Raji (cell line): Measurements from ENCODE around the gene WDR26.

Experiments used
- POLR2A ChIP-seq: IDR thresholded peaks from 2 replicates; pipeline ENCODE4 v1.6.1; 2011; ENCODE audit warnings: low read depth, low read length, control low read depth; ENCODE audit not compliant: insufficient read depth

Gene WDR26

DNA sequence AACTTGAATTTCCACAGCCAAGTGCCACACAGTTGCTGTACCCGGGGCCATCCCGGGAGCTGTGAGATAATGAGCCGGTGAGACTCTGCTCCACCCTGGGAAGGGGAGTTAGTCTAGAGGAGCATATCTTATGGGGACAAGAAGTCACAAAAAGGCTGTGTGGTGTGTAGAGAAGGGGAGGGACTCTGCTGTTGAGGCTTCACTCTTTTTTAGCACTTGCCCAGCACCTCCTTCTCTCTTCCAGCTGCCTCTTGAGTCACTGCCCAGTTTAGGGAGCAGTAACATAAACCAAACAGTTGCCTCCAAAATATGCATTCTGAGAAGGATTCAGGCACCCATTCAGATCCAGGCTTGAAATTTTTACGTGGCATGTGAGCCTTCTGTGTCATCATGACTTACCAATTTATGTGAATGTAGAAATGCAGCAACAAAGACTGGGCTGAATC is 744 bp upstream of the WDR26 start:
- no peak for TF ChIP-seq POLR2A

DNA sequence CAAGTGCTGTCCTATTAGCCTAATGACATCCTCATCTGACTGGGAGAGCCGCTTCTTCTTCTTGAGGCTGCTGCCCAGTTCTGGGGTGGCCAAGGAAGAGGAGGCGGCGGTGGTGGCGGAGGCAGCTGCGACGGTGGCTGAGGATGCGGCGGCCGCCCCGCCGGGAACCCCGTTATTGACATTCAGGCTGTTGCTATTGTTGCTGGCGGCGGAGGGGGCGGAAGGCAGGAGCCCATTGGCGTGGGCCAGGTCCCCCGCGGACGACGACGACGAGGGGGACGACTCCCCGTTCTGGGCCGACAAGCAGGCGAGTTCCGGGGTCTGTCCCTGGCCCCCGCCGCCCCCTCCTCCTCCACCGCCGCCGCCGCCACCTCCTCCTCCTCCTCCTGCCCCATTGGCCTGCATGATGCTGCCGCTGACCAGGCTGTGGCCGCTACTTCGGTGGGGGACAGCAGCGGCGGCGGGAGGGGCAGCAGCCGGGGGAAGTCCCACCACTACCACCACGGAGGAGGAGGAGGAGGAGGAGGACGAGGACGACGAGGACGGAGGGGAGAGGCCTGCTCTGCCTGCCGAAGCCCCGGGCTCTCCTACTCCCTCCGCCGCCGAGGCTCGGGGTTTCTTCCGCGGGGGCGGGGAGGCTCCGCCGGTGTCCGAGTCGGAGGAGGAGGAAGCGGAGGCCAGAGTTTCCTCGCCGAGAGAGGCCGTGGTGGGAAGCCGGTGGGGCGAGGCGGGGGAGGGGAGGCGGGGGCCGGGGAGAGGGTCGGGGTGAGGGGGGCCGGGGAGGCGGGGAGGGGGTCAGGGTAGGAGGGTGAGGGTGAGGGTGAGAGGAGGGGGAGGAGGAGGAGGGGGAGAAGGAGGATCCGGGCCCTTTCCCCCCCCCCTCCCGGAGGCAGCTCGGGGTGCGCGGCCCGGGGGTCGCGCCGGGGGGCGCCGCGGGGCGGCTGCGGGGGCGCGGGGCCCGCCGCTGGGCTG is 610 bp downstream of the WDR26 start:
- TF ChIP-seq POLR2A: no peak

DNA sequence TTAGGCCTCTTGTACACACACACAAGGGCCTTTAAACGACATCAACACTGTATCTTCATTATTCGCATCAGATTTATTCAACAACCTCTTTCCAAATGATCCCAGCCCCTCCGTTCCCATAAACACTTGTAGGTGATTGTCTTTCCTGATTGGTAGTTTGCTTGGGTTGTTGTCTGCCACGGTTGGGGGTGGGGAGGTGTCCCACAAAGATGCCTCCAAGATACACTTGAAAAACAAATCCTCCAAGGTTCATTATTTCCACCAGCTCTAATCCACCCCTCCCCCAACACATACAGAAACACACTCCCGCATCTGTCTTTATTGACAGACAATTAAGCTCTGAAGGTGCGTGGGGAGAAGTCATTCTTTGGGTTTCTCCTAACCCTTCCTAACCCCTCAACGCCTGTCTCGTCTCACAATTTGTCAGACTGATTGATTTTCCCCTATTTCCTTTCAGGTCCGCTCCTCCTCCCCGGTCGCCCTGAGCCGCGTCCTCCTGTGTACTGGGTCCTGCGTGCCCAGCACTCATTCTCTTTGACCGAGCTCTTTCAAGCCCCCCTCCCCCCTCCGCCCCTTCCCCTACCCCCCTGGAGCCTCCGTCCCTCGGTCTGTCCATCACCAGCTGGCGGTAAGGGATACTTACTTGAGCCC is 1.4 kb downstream of the WDR26 start:
- TF ChIP-seq POLR2A: no peak

DNA sequence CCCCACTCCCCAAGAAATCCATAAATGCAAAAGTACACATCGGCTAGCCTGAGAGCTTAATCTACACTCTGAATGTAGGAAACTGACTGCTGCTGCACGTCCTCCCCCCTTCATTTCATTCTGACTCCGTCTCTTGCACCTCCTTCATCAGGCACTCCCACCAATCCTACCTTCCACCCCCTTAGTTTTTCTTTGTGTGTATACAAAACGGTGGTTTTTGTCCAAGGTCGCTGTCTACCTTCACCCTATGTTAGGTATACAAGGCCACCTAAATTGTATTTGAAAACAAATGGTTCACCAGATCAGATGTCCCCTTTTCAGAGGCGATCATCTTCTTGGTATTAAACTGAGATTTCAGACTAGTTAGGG is 1.9 kb downstream of the WDR26 start:
- TF ChIP-seq POLR2A: no peak

DNA sequence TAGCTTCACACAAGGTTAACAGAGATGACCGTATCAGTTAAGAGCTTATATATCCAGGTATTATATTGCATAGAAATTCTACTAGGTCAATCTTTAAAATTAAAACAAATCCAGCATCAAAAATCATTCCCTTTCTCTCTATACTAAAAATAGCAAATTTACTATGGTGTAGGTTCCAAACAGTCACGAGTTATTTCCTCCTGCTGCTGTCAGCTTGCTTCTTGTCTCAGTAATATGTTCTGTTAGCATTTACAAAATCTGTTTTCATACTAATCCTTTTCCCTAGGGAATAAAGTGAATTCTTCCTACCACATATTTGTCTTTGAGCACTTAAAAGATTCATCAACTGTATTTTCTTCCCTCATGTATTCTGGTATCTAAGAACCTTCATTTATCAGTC is 2.5 kb downstream of the WDR26 start:
- no peak for TF ChIP-seq POLR2A

DNA sequence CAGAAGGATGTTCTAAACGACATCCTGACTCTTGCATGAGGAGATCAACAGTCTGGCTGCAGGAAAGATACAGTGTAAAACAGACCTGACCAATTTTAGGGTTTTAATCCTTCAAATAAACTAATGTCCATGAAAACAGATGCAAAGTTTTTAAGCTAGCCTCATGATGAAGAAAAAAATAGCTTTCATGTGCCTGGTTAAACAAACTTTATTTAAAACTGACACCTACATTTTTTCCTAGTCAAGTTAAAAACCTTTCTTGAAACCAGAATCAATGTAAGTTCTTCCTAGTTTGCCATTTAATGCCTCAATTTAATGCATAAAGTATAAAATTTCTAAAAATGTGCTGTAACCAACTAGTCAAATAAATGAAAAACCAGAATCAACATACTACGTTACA is 2.9 kb downstream of the WDR26 start:
- TF ChIP-seq POLR2A: no peak

DNA sequence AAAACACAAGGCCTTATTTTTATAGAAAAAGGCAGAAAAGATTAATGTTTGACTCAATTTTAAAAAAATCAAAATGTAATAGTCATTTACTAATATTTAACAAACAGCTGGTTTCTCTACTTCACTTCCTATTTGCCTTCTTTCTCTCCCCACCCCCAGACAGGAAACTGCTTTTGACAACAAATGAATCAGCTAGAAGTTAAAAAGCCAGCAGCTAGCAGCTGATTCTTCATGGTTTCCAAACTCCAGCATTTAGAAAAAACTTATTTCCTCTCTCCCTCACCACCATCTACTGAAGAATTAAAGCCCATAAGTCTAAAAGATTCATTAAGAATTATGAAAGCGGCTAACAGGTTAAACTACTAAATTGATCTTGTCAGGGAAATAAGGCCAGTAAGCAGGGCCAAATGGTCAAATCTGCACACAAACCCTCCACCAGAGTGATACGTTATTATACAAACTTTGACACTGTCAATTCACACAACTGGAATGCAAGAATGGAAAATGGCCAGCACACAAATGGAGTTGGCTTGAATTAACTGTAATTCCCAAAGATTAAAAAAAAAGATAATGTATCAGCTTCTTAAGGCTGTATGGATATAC is 4.0 kb downstream of the WDR26 start:
- no peak for TF ChIP-seq POLR2A

DNA sequence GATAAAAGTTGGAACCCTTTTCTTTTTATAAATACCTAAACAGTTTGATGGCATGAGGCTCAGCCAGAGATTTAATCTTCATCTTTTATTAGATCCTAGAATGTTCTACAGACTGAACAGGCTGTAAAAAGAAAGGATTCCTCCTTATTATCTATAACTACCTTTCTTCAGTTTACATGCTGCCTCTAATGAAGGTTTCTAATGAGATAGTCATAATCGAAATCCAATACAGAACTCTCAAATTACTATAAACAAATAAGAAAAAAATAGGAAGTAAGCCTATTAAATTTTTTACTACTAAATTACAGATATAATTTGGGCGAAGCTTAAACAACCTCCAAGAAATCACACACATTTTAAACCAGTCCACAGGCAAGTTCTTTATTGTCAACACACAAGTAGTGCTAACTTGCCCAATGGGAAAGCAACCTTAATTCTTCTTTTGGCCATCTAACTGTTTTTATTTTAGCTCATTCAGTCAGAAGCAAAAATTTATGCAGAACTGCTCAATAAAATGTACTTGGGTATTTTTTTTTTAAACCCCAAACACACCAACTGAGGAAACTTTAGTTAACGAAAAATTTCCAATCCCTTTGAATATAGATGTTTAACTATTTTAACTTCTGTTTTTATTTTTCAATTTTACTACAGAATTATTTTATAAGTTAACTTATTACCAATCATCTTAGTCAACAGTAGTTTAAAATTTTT is 4.8 kb downstream of the WDR26 start:
- TF ChIP-seq POLR2A: no peak

DNA sequence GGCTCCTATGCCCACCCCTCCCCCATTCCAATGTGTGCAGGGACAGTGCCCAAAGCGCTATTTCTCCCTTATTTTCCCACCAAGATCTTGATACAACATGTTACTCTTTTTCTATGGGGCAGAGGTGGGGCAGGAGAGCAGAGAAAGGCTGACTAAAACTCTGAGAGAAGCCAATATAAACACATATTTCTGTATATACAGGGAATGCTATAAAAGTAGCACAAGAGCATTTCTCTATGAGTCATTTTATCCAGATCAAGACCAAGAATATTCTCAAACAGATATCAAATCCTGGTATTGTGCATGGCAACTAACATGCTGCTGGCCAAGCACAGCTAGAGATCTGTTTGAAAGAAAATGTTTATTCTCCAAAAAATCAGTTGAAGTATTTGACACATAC is 7.3 kb downstream of the WDR26 start:
- TF ChIP-seq POLR2A: no peak

DNA sequence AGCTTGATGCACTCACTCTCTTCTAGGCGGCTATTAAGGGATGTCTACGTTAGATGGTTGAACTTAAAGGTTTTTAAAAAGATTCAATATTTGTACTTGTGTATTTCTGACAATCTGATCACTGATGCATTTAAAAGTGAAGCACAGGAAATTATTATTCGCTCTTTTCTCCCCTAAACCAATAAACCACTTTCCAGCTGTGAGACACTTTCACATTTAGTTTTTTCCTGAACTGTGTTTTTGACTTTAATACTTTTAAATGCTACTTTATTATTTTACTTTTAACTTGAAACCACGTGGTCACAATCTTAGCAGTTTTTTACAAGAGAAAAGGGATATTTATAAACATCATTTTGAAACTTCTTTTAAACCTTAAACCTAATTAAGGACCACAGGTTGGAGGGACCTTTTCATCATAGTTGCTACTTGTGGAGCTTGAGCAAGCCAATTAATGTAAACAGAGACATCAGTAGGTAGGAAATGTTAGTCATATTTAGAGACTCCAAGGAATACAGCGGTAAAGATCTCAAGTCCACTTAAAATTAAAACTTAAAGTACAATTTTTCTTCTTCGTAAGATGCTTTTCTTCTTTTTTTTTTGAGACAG is 9.2 kb downstream of the WDR26 start:
- no peak for TF ChIP-seq POLR2A

DNA sequence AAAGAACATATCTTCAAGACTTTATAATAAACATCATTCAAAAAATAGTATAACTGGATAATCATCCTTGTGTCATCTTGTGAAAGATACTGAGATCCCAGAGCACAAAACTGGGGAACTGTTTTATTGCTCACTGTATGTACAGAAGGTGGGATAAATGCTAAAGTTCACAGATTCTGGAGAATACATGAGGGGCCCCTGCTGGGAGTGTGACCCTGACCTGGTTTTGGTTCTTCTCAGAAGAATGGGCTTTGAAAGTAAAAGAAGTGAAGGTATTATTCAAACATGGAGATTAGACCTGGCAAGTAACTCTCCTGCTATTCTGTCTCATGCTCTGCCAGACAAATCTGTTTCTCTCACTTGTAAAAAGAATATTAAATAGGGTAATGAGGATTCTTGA is 14.5 kb downstream of the WDR26 start:
- TF ChIP-seq POLR2A: no peak

DNA sequence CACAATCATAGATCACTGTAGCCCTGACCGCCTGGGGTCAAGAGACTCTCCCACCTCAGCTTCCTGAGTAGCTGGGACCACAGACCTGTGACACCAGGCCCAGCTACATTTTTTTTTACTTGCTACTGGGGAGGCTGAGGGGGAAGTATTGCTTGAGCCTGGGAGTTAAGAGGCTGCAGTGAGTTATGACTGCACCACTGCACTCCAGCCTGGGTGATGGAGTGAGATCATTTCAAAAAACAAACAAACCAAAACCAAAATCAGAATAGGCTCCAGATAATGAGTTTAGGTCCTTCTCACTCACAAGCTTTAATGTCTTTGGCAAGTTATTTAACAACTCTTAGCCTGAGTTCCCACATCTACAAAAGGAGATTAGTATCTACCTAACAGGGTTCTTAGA is 22.8 kb downstream of the WDR26 start:
- TF ChIP-seq POLR2A: no peak

DNA sequence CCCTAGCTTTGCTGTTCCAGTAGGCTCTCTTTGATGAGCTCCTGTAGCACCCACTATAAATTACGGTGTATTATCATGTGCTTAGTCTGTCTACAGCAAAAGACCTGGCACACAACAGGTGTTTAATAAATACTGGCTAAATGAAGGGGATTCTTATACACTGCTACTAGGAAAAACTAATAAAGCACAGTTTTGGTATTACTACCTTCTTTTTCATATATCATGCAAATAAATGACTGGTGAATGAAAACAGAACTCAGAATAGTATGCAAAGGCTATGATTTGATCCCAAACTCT is 26.4 kb downstream of the WDR26 start:
- TF ChIP-seq POLR2A: no peak

DNA sequence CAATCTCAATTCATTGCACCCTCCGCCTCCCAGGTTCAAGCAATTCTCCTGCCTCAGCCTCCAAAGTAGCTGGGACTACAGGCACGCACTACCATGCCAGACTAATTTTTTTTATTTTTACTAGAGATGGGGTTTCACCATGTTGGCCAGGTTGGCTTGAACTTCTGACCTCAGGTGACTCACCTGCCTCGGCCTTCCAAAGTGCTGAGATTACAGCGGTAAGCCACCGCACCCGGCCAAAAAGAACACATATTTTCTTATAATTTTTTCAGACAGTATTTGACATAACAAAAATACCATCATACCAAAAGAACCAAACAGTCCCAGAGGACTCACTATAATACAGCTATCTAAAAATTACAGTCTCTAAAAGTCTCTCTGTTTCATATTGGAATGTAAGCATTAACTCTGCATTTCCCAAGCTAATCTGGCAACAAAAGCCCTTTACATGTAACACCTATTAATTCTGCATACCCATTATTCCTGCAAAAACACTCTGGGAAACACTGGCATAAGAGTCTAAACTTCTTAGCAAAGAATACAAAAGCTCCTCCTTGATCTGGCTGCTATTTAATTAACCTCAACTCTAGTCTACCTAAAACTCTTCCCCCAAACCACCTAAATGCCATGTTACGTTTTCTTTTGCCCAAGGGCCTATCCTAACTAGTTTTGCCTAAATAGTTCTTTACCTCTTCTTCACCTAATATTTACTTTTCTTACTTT is 26.9 kb downstream of the WDR26 start:
- TF ChIP-seq POLR2A: no peak
